Activated CD4-positive, alpha-beta memory T cell treated with anti-CD3 and anti-CD28 coated beads for 36 hours (primary cell): ENCODE measurements around the gene ACAT2. TPM values are rescaled to one million over a fixed set of nuclear protein-coding genes. Genes with fewer than 3 reads are reported as not detected.
A peak's percentile ranks its signal among the peaks of the same experiment; 100 is the strongest.
"Not testable (repeated sequence)": the region's sequence is repeated elsewhere in the genome, so short reads cannot be mapped to it uniquely, and the experiment has no call there.

Experiments used
- CTCF ChIA-PET: fragments of 350-600 bp; sonication (Branson Sonifier 250); formaldehyde crosslinking; loops from one replicate; lab custom pipeline; 2021; ENCODE audit warnings: antibody characterized with exemption, inconsistent platforms; lab: Charles Lee
- POLR2A ChIA-PET: fragments of 350-600 bp; sonication (Branson Sonifier 250); formaldehyde crosslinking; loops from one replicate; lab custom pipeline; 2021; ENCODE audit warnings: antibody characterized with exemption; lab: Charles Lee
- DNase-seq: peaks from one replicate; pipeline ENCODE4 v3.0.0-alpha.2; 2020
- H3K27ac Mint-ChIP-seq: one replicate; pipeline ENCODE4 v1.8.0; 2021; ENCODE audit warnings: mixed read lengths
- H3K27me3 Mint-ChIP-seq: one replicate; pipeline ENCODE4 v1.8.0; 2021; ENCODE audit warnings: mixed read lengths
- H3K36me3 Mint-ChIP-seq: one replicate; pipeline ENCODE4 v1.8.0; 2021; ENCODE audit warnings: mixed read lengths
- H3K4me1 Mint-ChIP-seq: one replicate; pipeline ENCODE4 v1.8.0; 2021; ENCODE audit warnings: low read depth, mixed read lengths
- H3K4me3 Mint-ChIP-seq: one replicate; pipeline ENCODE4 v1.8.0; 2021; ENCODE audit warnings: mild to moderate bottlenecking, mixed read lengths
- H3K9me3 Mint-ChIP-seq: one replicate; pipeline ENCODE4 v1.8.0; 2021; ENCODE audit warnings: mixed read lengths
- intact Hi-C: fragments of 100-400 bp; cut with micrococcal nuclease; formaldehyde crosslinking; loops from one replicate; pipeline ENCODE4 v1.15.1; 2023
- total RNA-seq, 2 experiments: library from RNA; stranded (reverse); gene quantifications; one replicate each; pipeline ENCODE4 v1.2.3, GENCODE V29; 2021

Gene ACAT2
- total RNA-seq, 2 experiments from 2014 or later, result 115 to 116 TPM

DNA sequence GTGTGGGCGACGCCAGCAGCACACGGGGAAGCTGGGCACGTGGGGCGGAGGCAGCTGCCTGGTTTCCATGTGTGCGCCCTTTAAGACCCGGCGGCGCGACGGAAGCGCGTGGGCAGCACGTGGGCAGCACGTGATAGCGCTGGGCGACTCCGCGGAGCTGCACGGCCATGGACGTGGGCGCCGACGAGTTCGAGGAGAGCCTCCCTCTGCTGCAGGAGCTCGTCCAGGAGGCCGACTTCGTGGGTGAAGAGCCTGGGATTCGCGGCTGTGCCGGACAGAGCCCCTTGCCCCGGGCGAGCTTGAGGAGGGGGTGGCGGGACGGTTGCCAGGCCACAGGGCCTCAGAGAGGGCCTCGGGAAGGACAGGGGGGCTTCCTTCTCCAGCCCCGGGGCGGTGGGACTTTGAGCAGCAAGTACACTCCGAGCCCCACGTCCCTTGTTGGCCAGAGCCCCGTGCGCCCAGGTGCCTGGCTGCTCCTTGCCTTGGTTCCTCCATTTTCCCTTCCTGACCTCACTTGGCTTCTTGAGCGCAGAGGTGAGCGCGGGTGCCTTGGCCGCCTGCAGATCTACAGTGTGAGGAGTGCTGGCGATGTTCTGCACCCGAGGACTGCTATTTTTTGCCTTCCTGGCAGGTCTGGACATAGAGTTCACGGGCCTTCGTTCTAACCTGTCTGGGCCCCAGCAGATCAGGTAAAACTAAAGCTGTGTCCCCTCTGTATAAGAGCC is 38.5 kb downstream of the ACAT2 start, which contains the start of gene PNLDC1:
Gene PNLDC1 (plus strand): TSS at position 136 of the 725 bp plus-strand sequence. CDS start 32 bp downstream, at position 168.
- CTCF ChIA-PET, result no interaction called here
- intact Hi-C loops, result no loop called here
- POLR2A ChIA-PET, result no interaction called here
- H3K4me1 Mint-ChIP-seq, result peaks cover 26% of the 10 kb centered on the region
- H3K27me3 Mint-ChIP-seq, result no peaks in the 10 kb centered on the region
- peak within 1 kb of the TSS; percentile 6 for H3K27ac Mint-ChIP-seq
- DNase-seq, result no peak
- H3K36me3 Mint-ChIP-seq, result peaks cover 26% of the 10 kb centered on the region
- no peaks in the 10 kb centered on the region for H3K9me3 Mint-ChIP-seq
- H3K4me3 Mint-ChIP-seq, result no peak within 1 kb of the TSS

DNA sequence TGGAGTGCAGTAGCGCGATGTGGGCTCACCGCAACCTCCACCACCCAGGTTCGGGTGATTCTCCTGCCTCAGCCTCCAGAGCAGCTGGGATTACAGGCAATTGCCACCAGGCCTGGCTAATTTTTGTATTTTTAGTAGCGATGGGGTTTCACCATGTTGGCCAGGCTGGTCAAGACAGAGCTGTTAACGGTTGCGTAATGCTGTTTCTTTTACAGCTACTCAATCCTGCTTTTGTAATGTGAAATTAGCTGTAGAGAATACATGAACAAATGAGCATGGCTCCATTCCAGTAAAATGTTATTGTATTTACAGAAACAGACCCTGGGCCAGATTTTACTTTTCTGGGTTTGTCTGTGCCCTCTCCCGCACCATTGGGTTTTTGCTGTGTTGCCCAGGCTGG is 40.1 kb downstream of the ACAT2 start:
- CTCF ChIA-PET, result interaction anchor here (1.4 kb wide), 1 partner anchor 11 kb away, joined by 3 read pairs; no protein-coding TSS in a partner anchor
- H3K27me3 Mint-ChIP-seq, result no peaks in the 10 kb centered on the region
- intact Hi-C loops, result no loop called here
- peaks cover 26% of the 10 kb centered on the region for H3K36me3 Mint-ChIP-seq
- POLR2A ChIA-PET, result no interaction called here
- H3K9me3 Mint-ChIP-seq, result no peaks in the 10 kb centered on the region
- H3K27ac Mint-ChIP-seq, result no peak overlapping the region
- no peak overlapping the region for H3K4me3 Mint-ChIP-seq
- DNase-seq, result no peak
- peaks cover 16% of the 10 kb centered on the region for H3K4me1 Mint-ChIP-seq

DNA sequence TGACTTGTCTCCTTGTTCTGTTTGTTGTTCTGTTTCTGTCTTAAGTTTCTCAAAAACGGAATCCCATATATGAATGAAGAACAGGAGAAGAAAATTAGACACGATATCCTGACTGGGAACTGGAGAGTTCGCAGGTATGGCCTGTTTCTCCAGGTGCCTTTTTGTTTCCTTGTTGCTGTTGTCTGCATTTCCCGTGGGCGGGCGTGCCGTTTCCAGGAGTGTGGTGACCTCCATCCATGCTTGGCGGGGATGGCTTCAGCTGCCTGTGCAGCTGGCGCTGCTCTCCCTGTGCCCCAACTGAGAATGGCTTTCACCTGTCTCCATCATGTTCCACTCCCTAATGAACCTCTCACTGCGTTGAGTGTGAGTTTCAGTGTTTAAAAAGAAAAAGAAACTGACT is 42.7 kb downstream of the ACAT2 start:
- ChIA-PET POLR2A (no interaction called here), CTCF (no interaction called here)
- intact Hi-C loops, result no loop called here
- H3K4me1 Mint-ChIP-seq, result no peaks in the 10 kb centered on the region
- H3K27ac Mint-ChIP-seq, result no peak overlapping the region
- no peaks in the 10 kb centered on the region for H3K9me3 Mint-ChIP-seq
- no peak for DNase-seq
- no peaks in the 10 kb centered on the region for H3K27me3 Mint-ChIP-seq
- peaks cover 6% of the 10 kb centered on the region for H3K36me3 Mint-ChIP-seq
- H3K4me3 Mint-ChIP-seq, result no peak overlapping the region

GRCh38 chr6:159805440-159806020 is 43.7 kb downstream of the ACAT2 start:
- no peaks in the 10 kb centered on the region for H3K27me3 Mint-ChIP-seq
- ChIA-PET CTCF (no interaction called here), POLR2A (no interaction called here)
- DNase-seq, result no peak
- H3K27ac Mint-ChIP-seq, result no peak overlapping the region
- H3K36me3 Mint-ChIP-seq, result peaks cover 4% of the 10 kb centered on the region
- intact Hi-C loops, result no loop called here
- H3K4me3 Mint-ChIP-seq, result no peak overlapping the region
- H3K9me3 Mint-ChIP-seq, result no peaks in the 10 kb centered on the region
- H3K4me1 Mint-ChIP-seq, result no peaks in the 10 kb centered on the region

DNA sequence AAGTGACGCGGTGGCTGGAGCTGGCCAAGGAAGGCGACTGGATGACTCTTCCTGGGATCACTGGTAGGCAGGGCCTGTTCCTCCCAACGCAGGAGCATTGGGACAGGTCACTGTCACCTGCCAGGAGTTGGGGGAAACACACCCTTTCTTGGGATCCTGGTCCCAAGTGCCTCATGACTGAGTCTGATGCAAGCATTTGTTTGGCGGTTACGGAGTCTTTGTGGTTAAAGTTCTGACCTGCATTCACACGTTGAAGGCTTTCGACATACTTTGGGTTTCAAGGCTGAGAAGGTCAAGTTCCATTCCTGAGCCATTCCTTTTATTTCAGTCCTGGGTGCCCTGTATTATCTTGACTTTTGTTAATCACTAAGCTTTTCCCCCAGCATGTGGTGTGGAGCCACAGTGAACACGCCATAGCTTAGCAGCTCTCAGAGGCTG is 44.2 kb downstream of the ACAT2 start:
- Mint-ChIP-seq H3K27ac (no peak overlapping the region), H3K36me3 (peaks cover 2% of the 10 kb centered on the region), H3K9me3 (no peaks in the 10 kb centered on the region), H3K4me1 (no peaks in the 10 kb centered on the region), H3K4me3 (no peak overlapping the region), H3K27me3 (no peaks in the 10 kb centered on the region)
- CTCF ChIA-PET, result no interaction called here
- DNase-seq, result no peak
- POLR2A ChIA-PET, result no interaction called here
- intact Hi-C loops, result no loop called here

- Mint-ChIP-seq H3K4me3 (no peak overlapping the region), H3K4me1 (no peaks in the 10 kb centered on the region), H3K27ac (no peak overlapping the region), H3K27me3 (no peaks in the 10 kb centered on the region), H3K9me3 (no peaks in the 10 kb centered on the region), H3K36me3 (peaks cover 2% of the 10 kb centered on the region)
- ChIA-PET POLR2A (no interaction called here), CTCF (no interaction called here)
- intact Hi-C loops, result no loop called here
- no peak for DNase-seq
Measured at GRCh38 chr6:159807150-159807858, 45.5 kb downstream of the ACAT2 start.

GRCh38 chr6:159808647-159809046 is 46.8 kb downstream of the ACAT2 start:
- DNase-seq, result no peak
- intact Hi-C loops, result no loop called here
- Mint-ChIP-seq H3K4me3 (no peak overlapping the region), H3K27me3 (no peaks in the 10 kb centered on the region), H3K36me3 (peaks cover 2% of the 10 kb centered on the region), H3K27ac (no peak overlapping the region), H3K9me3 (no peaks in the 10 kb centered on the region), H3K4me1 (no peaks in the 10 kb centered on the region)
- POLR2A ChIA-PET, result no interaction called here
- CTCF ChIA-PET, result no interaction called here

DNA sequence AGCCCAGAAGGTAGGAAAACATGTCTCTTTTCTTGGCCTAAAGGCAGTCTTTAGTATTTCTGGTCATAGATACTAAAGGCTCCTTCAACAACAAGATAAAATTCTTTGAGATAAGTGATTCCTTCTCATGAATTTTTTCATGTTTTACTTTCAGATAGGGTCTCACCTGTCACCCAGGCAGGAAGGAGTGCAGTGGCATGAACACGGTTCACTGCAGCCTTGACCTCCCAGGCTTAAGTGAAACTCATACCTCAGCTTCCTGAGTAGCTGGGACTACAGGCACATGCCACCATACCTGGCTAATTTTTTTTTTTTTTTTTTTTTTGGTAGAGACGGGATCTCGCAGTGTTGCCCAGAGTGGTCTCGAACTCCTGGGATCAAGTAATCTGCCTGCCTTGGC is 47.3 kb downstream of the ACAT2 start:
- Mint-ChIP-seq H3K27me3 (no peaks in the 10 kb centered on the region), H3K4me1 (no peaks in the 10 kb centered on the region), H3K36me3 (peaks cover 2% of the 10 kb centered on the region), H3K4me3 (no peak overlapping the region), H3K27ac (no peak overlapping the region), H3K9me3 (no peaks in the 10 kb centered on the region)
- ChIA-PET CTCF (no interaction called here), POLR2A (no interaction called here)
- DNase-seq, result no peak
- intact Hi-C loops, result no loop called here

DNA sequence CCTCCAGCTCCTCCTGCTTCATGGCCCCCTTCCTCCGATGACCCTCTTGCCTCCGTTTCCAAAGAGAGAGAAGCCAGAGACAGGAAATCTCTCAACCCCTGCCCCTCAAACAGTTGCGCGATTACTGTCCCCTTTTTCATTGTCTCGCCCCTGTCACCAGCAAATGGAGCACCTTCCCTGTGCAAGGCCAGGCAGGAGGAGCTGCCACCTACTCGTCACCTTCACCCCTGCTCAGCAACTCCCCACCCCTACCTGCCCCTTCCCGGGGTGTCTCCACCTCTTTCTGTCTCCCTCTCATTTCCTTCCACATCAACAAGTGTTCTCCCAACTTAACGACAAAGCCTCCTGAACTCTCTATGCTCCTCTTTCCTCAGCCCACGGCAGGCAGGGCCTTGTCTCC is 51.9 kb downstream of the ACAT2 start:
- no peaks in the 10 kb centered on the region for H3K9me3 Mint-ChIP-seq
- ChIA-PET CTCF (no interaction called here), POLR2A (no interaction called here)
- H3K4me1 Mint-ChIP-seq, result no peaks in the 10 kb centered on the region
- no peak overlapping the region for H3K27ac Mint-ChIP-seq
- H3K4me3 Mint-ChIP-seq, result no peak overlapping the region
- H3K27me3 Mint-ChIP-seq, result no peaks in the 10 kb centered on the region
- H3K36me3 Mint-ChIP-seq, result peaks cover 2% of the 10 kb centered on the region
- intact Hi-C loops, result no loop called here
- DNase-seq, result no peak

DNA sequence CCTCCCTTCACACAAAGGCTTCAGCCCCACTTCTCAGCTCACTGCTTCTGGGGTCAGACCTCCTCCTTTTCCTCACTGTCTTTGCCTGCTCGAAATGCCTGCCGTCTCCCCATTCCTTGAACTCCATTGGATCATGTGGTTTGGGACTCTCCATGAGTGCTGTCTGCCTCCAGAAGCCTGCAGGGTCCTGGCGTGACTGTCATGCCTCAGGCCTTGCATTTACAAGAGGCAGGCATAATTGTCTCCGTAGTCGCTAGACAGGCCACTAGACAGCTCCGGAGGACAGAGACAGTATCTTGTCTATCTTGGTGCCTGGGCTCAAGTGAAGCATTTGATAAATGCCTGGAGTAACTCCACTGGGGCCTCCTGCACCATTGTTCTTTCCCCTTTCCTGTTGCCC is 53.6 kb downstream of the ACAT2 start:
- H3K4me3 Mint-ChIP-seq, result no peak overlapping the region
- H3K4me1 Mint-ChIP-seq, result peaks cover 11% of the 10 kb centered on the region
- ChIA-PET CTCF (no interaction called here), POLR2A (no interaction called here)
- no peaks in the 10 kb centered on the region for H3K27me3 Mint-ChIP-seq
- H3K27ac Mint-ChIP-seq, result no peak overlapping the region
- no peaks in the 10 kb centered on the region for H3K36me3 Mint-ChIP-seq
- no peak for DNase-seq
- intact Hi-C loops, result no loop called here
- no peaks in the 10 kb centered on the region for H3K9me3 Mint-ChIP-seq

GRCh38 chr6:159816775-159817174 is 54.9 kb downstream of the ACAT2 start:
- CTCF ChIA-PET, H3K4me3 Mint-ChIP-seq, H3K27ac Mint-ChIP-seq, POLR2A ChIA-PET, H3K27me3 Mint-ChIP-seq, intact Hi-C loops, H3K9me3 Mint-ChIP-seq, DNase-seq, H3K36me3 Mint-ChIP-seq: not testable (repeated sequence)
- H3K4me1 Mint-ChIP-seq, result peaks cover 13% of the 10 kb centered on the region

DNA sequence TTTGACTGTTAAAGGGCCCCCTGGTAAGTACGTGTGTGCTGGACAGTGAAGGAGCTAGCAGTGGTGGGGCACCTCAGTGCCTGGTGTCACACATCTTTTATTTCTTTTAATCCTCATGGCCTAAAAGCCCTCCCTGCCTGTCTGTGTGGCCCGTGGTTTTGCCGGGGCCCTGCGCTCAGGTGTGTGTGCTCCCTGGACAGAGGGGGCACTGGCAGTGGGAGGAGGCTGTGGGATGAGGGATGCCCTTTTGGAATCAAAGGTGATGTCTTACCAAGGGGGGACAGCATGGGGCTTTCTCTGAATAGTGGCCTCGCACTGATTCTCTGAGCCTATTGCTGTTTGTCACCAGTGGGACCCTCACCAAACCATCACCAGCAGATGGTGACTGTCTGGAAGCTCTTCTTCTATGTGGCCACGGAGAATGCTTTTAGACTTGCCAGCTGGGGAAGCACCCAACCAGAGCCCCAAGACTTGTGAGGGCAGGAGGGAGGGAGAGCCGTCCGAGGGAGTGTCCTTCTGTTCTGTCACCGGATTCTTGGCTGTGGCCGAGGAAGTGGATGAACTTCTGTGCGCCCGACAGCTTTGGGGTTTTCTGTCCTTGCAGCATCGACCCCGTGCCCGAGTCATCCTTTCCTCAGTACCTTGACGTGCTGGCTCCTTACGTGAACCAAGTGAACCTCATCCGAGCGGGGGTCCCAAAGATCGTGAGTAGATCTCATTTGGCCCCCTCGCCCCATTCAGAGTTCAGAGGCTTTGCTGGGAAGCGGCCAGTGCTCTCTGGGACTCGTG is 56.3 kb downstream of the ACAT2 start:
- intact Hi-C loops, result no loop called here
- DNase-seq, result no peak
- Mint-ChIP-seq H3K36me3 (no peaks in the 10 kb centered on the region), H3K27ac (no peak overlapping the region), H3K4me3 (no peak overlapping the region), H3K4me1 (peaks cover 13% of the 10 kb centered on the region), H3K9me3 (no peaks in the 10 kb centered on the region), H3K27me3 (no peaks in the 10 kb centered on the region)
- ChIA-PET CTCF (no interaction called here), POLR2A (no interaction called here)
